ENCODE data around the gene ABCA12.

Gene ABCA12

DNA sequence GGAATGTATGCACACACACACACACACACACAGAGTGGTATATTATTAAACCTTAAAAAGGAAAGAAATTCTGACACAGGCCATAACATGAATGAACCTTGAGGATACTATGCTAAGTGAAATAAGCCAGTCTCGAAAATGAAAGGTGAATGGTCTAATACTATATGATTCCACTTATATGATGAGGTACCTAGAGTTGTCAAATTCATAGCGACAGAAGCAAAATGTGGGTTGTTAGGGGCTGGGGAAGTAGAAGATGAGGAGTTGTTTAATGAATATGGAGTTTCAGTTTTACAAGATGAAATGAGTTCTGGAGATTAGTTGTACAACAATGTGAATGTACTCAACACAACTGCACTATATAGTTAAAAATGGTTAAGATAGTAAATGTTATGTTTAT, 118.1 kb downstream of the ABCA12 start:
- H3K27me3 ChIP-seq (ENCODE audit: insufficient read depth, low read length) = no peaks in the 10 kb centered on the region
- H3K4me1 ChIP-seq (ENCODE audit: insufficient read depth, low read length) = peaks cover 27% of the 10 kb centered on the region
- H3K36me3 ChIP-seq (ENCODE audit: insufficient read depth, low read length) = no peaks in the 10 kb centered on the region
- no peak overlapping the region for H3K4me3 ChIP-seq (ENCODE audit: low read length)
- H3K9me3 ChIP-seq (ENCODE audit: low read length) = no peaks in the 10 kb centered on the region
- H2AFZ ChIP-seq (ENCODE audit: low read depth, low read length) = no peak overlapping the region

DNA sequence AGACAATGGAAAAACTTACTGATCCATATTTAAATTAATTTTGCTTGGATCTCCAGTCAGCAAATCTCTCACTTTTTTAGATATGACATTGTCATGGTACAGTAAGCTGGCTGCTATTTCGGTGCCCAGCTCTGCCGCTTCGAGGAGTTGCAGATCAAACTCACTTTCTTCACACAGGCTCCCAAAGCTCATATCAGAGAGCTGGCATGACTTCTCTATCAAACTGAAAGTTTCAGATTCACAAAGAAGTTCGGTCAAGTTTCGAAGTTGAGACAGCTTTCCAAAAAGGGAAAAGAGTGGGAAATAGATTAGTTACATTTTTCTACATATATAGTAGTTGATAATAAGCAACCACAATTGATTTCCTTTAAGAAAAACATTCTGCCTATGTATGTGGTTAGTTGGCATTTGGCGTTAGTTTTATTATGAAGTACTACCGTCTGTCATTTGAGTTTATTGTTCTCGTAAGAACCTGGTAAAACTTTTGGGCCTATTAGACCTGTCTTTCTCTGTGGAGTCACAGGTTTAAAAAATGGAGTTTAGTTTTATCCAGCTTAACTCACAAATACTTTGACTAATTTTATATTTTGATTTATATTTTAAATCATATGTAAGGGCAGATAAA, 118.8 kb downstream of the ABCA12 start:
- no peak overlapping the region for H3K4me3 ChIP-seq (ENCODE audit: low read length)
- no peaks in the 10 kb centered on the region for H3K27me3 ChIP-seq (ENCODE audit: insufficient read depth, low read length)
- no peaks in the 10 kb centered on the region for H3K36me3 ChIP-seq (ENCODE audit: insufficient read depth, low read length)
- H3K9me3 ChIP-seq (ENCODE audit: low read length) = no peaks in the 10 kb centered on the region
- H2AFZ ChIP-seq (ENCODE audit: low read depth, low read length) = peak overlapping the region; percentile 63
- peaks cover 27% of the 10 kb centered on the region for H3K4me1 ChIP-seq (ENCODE audit: insufficient read depth, low read length)

DNA sequence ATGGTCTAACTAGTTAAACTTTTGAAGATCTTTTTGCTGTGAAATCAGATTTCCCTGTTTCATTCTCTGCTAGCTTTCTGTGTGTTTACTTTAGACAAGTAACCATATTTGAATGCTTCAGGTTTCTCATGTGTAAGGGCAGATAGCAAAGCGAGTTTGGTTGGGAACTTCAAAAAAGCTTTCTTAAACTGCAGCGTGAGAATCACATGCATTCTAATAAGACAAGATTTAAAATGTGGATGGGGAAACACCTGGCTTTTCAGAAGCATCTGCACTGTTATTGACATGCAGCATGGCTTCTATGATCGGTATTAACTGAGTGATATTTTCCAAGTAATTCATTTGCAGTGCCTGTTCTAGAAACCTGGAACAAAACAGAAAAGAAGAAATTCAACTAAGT, 119.3 kb downstream of the ABCA12 start:
- no peaks in the 10 kb centered on the region for H3K36me3 ChIP-seq (ENCODE audit: insufficient read depth, low read length)
- H3K4me3 ChIP-seq (ENCODE audit: low read length) = no peak overlapping the region
- no peaks in the 10 kb centered on the region for H3K27me3 ChIP-seq (ENCODE audit: insufficient read depth, low read length)
- no peaks in the 10 kb centered on the region for H3K9me3 ChIP-seq (ENCODE audit: low read length)
- peaks cover 27% of the 10 kb centered on the region for H3K4me1 ChIP-seq (ENCODE audit: insufficient read depth, low read length)
- H2AFZ ChIP-seq (ENCODE audit: low read depth, low read length) = peak overlapping the region; percentile 63

DNA sequence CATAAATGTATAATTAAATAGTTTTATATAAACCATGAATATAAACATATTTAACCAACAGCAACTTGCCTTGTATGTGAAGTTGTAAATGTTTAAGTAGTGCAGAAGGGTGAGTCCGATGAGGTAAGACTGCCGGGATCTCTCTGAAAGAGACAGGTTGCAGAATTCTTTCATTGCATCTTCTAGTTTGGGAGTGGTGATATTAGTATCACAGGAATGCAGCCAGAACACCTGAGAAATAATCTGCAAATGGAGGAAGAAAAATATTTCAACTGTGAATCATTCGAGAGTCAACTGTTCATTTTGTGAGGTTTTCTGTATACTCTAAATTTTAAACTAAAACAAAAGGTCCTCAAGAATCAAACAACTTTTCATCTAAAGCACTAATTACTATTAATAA, 123.0 kb downstream of the ABCA12 start:
- Histone ChIP-seq H3K4me1 (ENCODE audit: insufficient read depth, low read length) (peaks cover 17% of the 10 kb centered on the region), H3K36me3 (ENCODE audit: insufficient read depth, low read length) (no peaks in the 10 kb centered on the region), H2AFZ (ENCODE audit: low read depth, low read length) (no peak overlapping the region), H3K9me3 (ENCODE audit: low read length) (no peaks in the 10 kb centered on the region), H3K4me3 (ENCODE audit: low read length) (no peak overlapping the region), H3K27me3 (ENCODE audit: insufficient read depth, low read length) (no peaks in the 10 kb centered on the region)

DNA sequence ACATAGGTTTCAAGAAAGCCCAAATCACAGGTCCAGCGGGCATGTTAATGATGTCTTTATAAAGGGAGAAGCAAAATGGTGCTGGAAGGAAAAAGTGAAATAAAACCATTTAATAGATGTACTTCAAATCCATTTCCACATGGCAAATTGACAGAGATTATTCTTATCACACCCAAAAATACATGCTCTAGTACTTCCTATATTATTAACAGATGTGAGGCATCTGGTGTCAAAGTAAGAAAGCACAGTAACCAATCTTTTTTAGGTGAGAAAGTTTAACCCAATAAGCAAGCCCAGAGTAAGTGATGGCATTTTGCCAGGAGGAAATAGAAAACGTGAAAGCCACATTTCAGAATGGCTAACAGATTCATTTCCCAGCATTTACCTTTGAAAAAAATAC, 128.0 kb downstream of the ABCA12 start:
- H3K4me1 ChIP-seq (ENCODE audit: insufficient read depth, low read length) = no peaks in the 10 kb centered on the region
- no peaks in the 10 kb centered on the region for H3K27me3 ChIP-seq (ENCODE audit: insufficient read depth, low read length)
- H3K4me3 ChIP-seq (ENCODE audit: low read length) = no peak overlapping the region
- H3K9me3 ChIP-seq (ENCODE audit: low read length) = no peaks in the 10 kb centered on the region
- H2AFZ ChIP-seq (ENCODE audit: low read depth, low read length) = no peak overlapping the region
- no peaks in the 10 kb centered on the region for H3K36me3 ChIP-seq (ENCODE audit: insufficient read depth, low read length)

DNA sequence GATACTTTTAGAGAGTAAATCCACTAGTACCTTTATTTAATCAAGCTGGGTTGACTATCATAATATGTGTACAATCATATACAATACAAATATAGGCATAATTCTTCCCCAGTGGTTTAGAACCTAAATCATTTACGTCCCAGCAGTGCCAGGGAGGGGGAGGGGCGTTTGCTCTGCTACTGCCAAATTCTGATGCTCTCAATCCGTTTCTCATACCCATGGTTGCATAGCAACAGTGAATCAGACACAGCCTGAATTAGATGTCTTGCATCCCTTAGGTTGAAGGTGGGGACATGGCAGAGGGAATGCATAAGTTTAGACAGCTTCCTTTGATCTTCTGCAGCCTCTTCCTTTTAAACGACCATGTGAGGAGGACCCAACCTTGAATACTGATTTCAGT, 135.4 kb downstream of the ABCA12 start:
- Histone ChIP-seq H3K27me3 (ENCODE audit: insufficient read depth, low read length) (no peaks in the 10 kb centered on the region), H3K4me1 (ENCODE audit: insufficient read depth, low read length) (peaks cover 12% of the 10 kb centered on the region), H2AFZ (ENCODE audit: low read depth, low read length) (peak overlapping the region; percentile 59), H3K4me3 (ENCODE audit: low read length) (peak overlapping the region; percentile 14), H3K9me3 (ENCODE audit: low read length) (no peaks in the 10 kb centered on the region), H3K36me3 (ENCODE audit: insufficient read depth, low read length) (no peaks in the 10 kb centered on the region)

DNA sequence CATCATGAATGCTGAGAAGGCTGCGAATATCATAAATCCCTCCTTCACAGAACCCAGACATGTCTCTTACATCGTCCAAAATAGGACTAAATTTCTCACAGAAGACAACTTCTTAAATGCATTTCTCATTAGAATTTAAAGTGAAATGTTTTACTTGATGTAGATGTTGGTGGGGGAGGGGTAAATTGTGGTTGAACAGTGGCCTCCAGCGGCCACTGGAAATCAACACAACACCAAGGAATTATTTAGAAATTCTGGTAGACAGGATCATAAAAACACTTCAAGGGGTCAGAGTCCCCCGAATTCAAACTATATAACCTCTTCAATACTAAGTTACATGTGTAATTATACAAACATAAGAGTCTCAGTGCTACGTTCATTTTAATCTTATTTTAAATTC, 135.9 kb downstream of the ABCA12 start:
- Histone ChIP-seq H3K27me3 (ENCODE audit: insufficient read depth, low read length) (no peaks in the 10 kb centered on the region), H3K4me3 (ENCODE audit: low read length) (peak overlapping the region; percentile 14), H3K36me3 (ENCODE audit: insufficient read depth, low read length) (no peaks in the 10 kb centered on the region), H2AFZ (ENCODE audit: low read depth, low read length) (peak overlapping the region; percentile 59), H3K4me1 (ENCODE audit: insufficient read depth, low read length) (peaks cover 12% of the 10 kb centered on the region), H3K9me3 (ENCODE audit: low read length) (no peaks in the 10 kb centered on the region)

DNA sequence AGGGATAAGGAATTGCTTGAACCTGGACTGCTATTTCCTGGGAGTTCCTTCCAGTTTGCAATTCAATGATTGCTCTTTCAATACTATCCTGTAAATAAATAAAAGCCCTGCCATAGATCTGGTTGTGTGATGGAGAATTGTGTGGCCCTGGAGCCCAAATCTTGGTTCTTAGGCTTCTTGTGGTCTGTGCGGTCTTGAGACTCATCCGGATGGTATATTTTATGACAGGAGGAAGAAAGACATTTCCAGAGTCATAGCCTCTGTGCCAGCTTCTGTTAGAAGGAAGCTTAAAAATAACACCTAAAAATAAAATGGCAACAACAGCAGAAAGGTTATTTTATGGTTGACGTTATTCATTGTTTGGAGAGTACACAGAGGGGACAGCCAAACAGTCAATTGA, 137.7 kb downstream of the ABCA12 start:
- no peak overlapping the region for H2AFZ ChIP-seq (ENCODE audit: low read depth, low read length)
- no peaks in the 10 kb centered on the region for H3K36me3 ChIP-seq (ENCODE audit: insufficient read depth, low read length)
- no peaks in the 10 kb centered on the region for H3K9me3 ChIP-seq (ENCODE audit: low read length)
- H3K4me3 ChIP-seq (ENCODE audit: low read length) = no peak overlapping the region
- peaks cover 12% of the 10 kb centered on the region for H3K4me1 ChIP-seq (ENCODE audit: insufficient read depth, low read length)
- H3K27me3 ChIP-seq (ENCODE audit: insufficient read depth, low read length) = no peaks in the 10 kb centered on the region

DNA sequence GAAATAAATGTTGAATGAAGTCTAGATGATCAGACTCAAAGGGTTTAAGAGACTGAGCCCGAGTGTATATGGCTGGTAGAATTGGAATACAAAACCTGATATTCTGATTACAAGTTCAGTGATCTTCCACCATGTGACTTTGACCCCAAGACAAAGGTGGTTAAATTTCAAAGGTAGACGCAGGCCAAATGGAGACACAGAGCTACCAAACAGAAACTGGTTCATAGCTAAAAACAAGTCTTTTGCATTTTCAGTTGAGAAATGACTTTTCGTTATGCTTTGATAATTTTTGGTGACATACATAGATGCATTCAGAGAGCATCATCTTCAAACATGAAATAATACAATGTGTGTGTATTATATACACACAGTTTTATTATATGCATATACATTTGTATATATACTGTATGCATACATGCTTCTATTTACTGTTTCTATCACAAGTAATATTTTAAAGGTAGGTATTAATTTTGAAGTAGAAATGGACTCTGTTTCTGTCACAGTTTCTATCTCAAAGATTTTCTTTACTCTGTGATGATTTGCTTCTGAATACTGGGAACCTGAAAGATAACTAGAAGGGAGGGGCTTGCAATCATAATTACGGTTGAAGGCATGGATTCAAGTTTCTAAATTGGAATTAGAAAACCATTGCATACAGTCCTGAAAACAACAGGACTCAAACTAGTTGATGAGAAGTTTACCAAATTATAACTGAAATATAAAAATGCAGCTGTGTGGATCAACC, 142.3 kb downstream of the ABCA12 start:
- Histone ChIP-seq H3K36me3 (ENCODE audit: insufficient read depth, low read length) (no peaks in the 10 kb centered on the region), H3K4me1 (ENCODE audit: insufficient read depth, low read length) (no peaks in the 10 kb centered on the region), H2AFZ (ENCODE audit: low read depth, low read length) (no peak overlapping the region), H3K4me3 (ENCODE audit: low read length) (no peak overlapping the region), H3K9me3 (ENCODE audit: low read length) (no peaks in the 10 kb centered on the region), H3K27me3 (ENCODE audit: insufficient read depth, low read length) (no peaks in the 10 kb centered on the region)

DNA sequence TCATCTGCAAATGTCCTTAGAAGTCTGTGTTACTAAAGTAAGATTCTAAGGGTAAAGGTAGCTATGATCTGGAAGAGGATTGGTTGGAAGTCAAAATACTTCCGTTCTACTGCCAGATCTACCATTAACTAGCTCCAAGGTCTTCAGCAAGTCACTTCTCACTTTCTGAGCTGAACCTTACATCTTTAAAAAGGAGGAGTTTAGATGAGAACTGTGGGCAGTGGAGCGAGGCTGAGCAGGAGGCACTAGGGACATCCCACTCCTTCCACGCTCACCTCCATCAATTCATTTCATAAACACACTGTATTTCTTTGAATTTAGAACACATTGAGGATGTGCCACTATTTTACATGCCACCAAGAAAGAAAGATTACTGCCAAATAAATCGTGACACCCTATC, 143.0 kb downstream of the ABCA12 start:
- no peaks in the 10 kb centered on the region for H3K4me1 ChIP-seq (ENCODE audit: insufficient read depth, low read length)
- H3K36me3 ChIP-seq (ENCODE audit: insufficient read depth, low read length) = no peaks in the 10 kb centered on the region

DNA sequence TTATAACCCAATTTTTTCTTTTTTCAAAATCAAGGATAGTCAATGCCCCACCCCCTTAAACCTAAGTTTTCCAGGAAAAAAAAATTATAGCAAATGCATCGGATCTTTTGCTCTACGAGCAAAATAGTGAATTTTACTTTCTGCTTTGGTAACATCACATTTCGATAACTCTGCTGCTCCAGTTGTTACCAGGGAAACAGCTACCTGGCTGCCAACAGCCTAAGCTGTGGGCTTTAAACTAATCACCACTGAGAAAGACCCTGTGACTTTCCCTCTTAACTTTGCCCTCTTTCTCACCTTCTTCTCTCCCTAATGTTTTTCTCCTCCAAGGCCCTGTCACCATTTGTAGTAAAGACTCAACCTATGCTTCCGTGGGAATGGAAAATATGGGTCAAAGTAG, 145.5 kb downstream of the ABCA12 start:
- Histone ChIP-seq H3K4me1 (ENCODE audit: insufficient read depth, low read length) (no peaks in the 10 kb centered on the region), H3K9me3 (ENCODE audit: low read length) (no peaks in the 10 kb centered on the region), H3K36me3 (ENCODE audit: insufficient read depth, low read length) (no peaks in the 10 kb centered on the region), H2AFZ (ENCODE audit: low read depth, low read length) (no peak overlapping the region), H3K4me3 (ENCODE audit: low read length) (no peak overlapping the region), H3K27me3 (ENCODE audit: insufficient read depth, low read length) (no peaks in the 10 kb centered on the region)

More for the DNA sequence above, 143.0 kb downstream of the ABCA12 start:
- Histone ChIP-seq H3K9me3 (ENCODE audit: low read length) (no peaks in the 10 kb centered on the region), H3K4me3 (ENCODE audit: low read length) (no peak overlapping the region), H2AFZ (ENCODE audit: low read depth, low read length) (no peak overlapping the region), H3K27me3 (ENCODE audit: insufficient read depth, low read length) (no peaks in the 10 kb centered on the region)

DNA sequence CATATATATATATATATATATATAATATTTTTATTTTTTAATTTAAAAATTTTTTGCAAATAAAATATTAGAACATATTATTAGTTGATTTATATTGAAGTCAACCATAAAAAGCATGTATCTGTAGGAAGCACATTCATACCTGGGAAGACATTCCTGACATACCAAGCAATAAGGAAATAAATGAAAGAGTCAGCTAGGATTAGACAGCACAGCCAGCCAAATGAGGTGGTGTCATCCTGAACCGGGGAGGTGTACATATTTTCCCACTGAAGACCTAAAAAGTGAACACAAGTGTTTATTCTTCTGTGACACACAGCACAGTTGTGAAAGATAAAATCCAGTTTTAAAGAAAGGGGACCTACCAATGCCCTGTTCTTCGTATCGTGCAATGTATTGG, 149.2 kb downstream of the ABCA12 start:
- Histone ChIP-seq H3K27me3 (ENCODE audit: insufficient read depth, low read length) (no peaks in the 10 kb centered on the region), H3K9me3 (ENCODE audit: low read length) (no peaks in the 10 kb centered on the region), H2AFZ (ENCODE audit: low read depth, low read length) (no peak overlapping the region), H3K4me1 (ENCODE audit: insufficient read depth, low read length) (no peaks in the 10 kb centered on the region), H3K4me3 (ENCODE audit: low read length) (no peak overlapping the region), H3K36me3 (ENCODE audit: insufficient read depth, low read length) (no peaks in the 10 kb centered on the region)

DNA sequence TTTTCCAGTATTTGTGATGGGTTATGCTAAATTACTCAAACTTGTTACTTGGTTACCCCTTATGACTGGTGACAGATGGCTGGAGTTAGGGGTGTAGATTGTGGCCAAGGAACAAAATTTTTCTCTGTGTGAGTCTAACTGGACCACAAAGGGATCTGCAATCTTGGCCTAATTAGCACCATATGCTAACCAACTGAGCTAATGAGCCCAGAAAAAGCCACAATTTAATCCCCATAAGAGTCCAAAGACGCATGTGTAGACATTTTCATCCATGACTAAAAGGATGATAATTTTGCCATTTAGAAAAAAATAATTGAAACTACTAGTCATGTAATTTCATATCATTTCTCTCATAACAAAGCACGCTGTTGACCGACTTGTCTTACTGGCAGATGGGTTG, 151.2 kb downstream of the ABCA12 start:
- no peaks in the 10 kb centered on the region for H3K36me3 ChIP-seq (ENCODE audit: insufficient read depth, low read length)
- H2AFZ ChIP-seq (ENCODE audit: low read depth, low read length) = no peak overlapping the region

DNA sequence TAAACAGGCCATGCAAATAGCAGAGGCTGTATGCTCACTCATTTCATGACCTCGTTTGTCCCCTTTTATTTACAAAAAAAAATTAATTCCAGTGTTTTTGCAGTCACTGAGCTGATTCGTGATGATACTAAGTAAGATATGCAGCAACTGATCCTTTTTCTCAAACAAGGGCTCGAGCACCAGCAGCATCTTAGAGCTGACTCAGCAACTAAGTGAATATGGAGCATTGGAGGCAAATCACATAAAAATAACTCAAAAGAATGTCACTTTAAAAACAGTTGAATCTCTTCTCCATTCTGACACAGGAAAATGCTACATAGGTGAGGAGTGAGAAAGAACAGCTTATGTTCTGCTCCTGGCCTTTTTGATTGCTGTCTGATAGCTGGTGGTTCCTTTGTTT, 152.8 kb downstream of the ABCA12 start:
- H3K9me3 ChIP-seq (ENCODE audit: low read length) = no peaks in the 10 kb centered on the region
- H3K4me3 ChIP-seq (ENCODE audit: low read length) = no peak overlapping the region
- no peak overlapping the region for H2AFZ ChIP-seq (ENCODE audit: low read depth, low read length)
- H3K4me1 ChIP-seq (ENCODE audit: insufficient read depth, low read length) = no peaks in the 10 kb centered on the region
- no peaks in the 10 kb centered on the region for H3K27me3 ChIP-seq (ENCODE audit: insufficient read depth, low read length)
- H3K36me3 ChIP-seq (ENCODE audit: insufficient read depth, low read length) = no peaks in the 10 kb centered on the region

More for the DNA sequence above, 151.2 kb downstream of the ABCA12 start:
- Histone ChIP-seq H3K4me1 (ENCODE audit: insufficient read depth, low read length) (no peaks in the 10 kb centered on the region), H3K9me3 (ENCODE audit: low read length) (no peaks in the 10 kb centered on the region), H3K4me3 (ENCODE audit: low read length) (no peak overlapping the region), H3K27me3 (ENCODE audit: insufficient read depth, low read length) (no peaks in the 10 kb centered on the region)
